ENCODE data around the gene MYO7A.

DNA sequence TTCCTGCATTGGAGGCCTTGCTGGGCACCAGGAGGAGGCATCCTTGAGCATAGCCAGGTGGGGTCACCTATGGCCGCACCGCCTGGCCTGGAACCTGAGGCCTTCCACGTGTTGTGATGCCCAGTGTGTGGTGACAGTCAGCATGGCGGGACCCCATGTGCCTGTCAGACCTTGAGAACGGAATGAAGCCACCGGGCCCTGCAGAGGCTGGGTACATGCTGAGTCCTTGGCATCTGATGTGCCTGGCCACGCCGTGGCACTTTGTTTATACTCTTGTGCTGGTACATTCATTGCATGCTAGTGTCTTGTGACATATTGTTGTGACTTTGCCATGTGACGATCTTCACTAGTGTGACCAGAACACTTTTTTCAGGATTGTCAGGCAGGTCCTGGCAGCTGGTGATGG lies 8.5 kb upstream of the MYO7A start:
- TF ChIP-seq, protein P1, sequence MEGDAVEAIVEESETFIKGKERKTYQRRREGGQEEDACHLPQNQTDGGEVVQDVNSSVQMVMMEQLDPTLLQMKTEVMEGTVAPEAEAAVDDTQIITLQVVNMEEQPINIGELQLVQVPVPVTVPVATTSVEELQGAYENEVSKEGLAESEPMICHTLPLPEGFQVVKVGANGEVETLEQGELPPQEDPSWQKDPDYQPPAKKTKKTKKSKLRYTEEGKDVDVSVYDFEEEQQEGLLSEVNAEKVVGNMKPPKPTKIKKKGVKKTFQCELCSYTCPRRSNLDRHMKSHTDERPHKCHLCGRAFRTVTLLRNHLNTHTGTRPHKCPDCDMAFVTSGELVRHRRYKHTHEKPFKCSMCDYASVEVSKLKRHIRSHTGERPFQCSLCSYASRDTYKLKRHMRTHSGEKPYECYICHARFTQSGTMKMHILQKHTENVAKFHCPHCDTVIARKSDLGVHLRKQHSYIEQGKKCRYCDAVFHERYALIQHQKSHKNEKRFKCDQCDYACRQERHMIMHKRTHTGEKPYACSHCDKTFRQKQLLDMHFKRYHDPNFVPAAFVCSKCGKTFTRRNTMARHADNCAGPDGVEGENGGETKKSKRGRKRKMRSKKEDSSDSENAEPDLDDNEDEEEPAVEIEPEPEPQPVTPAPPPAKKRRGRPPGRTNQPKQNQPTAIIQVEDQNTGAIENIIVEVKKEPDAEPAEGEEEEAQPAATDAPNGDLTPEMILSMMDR (IDR thresholded peaks at IDR 0.05), result no peak
- no peak for TF ChIP-seq EZH2 (IDR thresholded peaks at IDR 0.05; ENCODE audit: borderline replicate concordance, insufficient read depth, low read depth, low read length, poor library complexity, severe bottlenecking)
